ENCODE results near the gene MPV17L. TPM values are rescaled to one million over a fixed set of nuclear protein-coding genes. Genes with fewer than 3 reads are reported as not detected.

Gene MPV17L
- total RNA-seq, 1 donor from 2014 or later = 5.9 TPM

DNA sequence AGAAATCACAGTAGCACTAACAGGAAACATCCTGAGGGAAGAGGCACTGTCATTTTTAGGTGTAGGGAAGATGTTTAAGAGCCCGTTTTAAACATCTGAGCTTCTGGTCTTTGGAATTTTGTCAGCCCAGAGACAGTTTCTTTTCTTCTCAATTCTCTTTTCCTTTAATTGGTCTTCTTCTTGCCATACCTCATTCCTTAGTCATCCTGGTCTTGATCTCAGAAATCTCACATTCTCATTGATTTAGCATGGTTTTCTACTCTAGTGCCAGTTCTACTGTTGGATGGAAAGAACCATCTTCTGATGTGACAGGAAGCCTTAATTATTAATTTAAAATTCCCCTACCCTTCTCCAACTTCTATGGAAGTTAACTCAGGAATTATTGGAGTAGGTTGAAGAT, 64.2 kb downstream of the MPV17L start:
- Mint-ChIP-seq H3K27ac (ENCODE audit: unreplicated experiment) (no peak overlapping the region), H3K4me1 (no peaks in the 10 kb centered on the region), H3K4me3 (no peak overlapping the region), H3K27me3 (ENCODE audit: low read depth) (no peaks in the 10 kb centered on the region), H3K9me3 (no peaks in the 10 kb centered on the region), H3K36me3 (ENCODE audit: low read depth) (no peaks in the 10 kb centered on the region)
- DNase-seq (ENCODE audit: low read depth, low spot score) = no peak
- TF ChIP-seq CTCF (conservative IDR thresholded peaks at IDR 0.05) = no peak

GRCh38 chr16:15460601-15461000, 65.0 kb downstream of the MPV17L start:
- Mint-ChIP-seq H3K36me3 (ENCODE audit: low read depth) (no peaks in the 10 kb centered on the region), H3K4me1 (no peaks in the 10 kb centered on the region), H3K4me3 (no peak overlapping the region), H3K9me3 (no peaks in the 10 kb centered on the region), H3K27me3 (ENCODE audit: low read depth) (no peaks in the 10 kb centered on the region), H3K27ac (ENCODE audit: unreplicated experiment) (no peak overlapping the region)
- DNase-seq (ENCODE audit: low read depth, low spot score) = no peak
- peak; percentile 21 for TF ChIP-seq CTCF (conservative IDR thresholded peaks at IDR 0.05)

DNA sequence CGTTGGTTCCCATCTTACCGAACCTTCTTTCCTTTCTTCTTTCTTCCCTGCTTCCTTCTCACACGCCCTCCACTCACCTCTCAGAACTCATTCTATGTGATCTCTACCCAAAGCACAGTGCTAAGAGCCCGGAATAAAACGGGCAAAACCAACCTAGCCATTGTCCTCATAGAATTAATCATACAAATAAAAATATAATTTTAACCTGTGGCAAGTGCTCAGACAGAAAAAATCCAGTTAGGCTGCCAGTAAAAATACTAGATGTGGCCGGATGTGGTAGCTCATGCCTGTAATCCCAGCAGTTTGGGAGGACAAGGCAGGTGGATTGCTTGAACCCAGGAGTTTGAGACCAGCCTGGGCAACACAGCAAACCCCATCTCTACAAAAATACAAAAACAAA, 65.8 kb downstream of the MPV17L start:
- Mint-ChIP-seq H3K36me3 (ENCODE audit: low read depth) (no peaks in the 10 kb centered on the region), H3K27me3 (ENCODE audit: low read depth) (no peaks in the 10 kb centered on the region), H3K9me3 (no peaks in the 10 kb centered on the region), H3K4me3 (no peak overlapping the region), H3K4me1 (no peaks in the 10 kb centered on the region), H3K27ac (ENCODE audit: unreplicated experiment) (no peak overlapping the region)
- no peak for DNase-seq (ENCODE audit: low read depth, low spot score)
- TF ChIP-seq CTCF (conservative IDR thresholded peaks at IDR 0.05) = no peak

Other genes starting within 250 kb of the MPV17L start
- gene NPIPA5, start 17.5 kb upstream of the MPV17L start, total RNA-seq = 6.0 and 6.1 TPM in 2 replicates
- gene BMERB1, start 38.8 kb downstream of the MPV17L start, total RNA-seq = 43.6 and 45.1 TPM in 2 replicates
- gene MARF1, start 247.4 kb downstream of the MPV17L start, total RNA-seq = 52.7 and 60.1 TPM in 2 replicates

All from neural crest cell (in vitro differentiated cells).